GM21737 (cell line): ENCODE results near the gene CKMT1B.
A peak's percentile ranks its signal among the peaks of the same experiment; 100 is the strongest.
"Not testable (repeated sequence)": the region's sequence is repeated elsewhere in the genome, so short reads cannot be mapped to it uniquely, and the experiment has no call there.

ENCODE experiments used
- ATAC-seq: cut with Tn5 transposase; IDR thresholded peaks from one replicate; pipeline ENCODE4 v1.9.1; 2021; ENCODE audit warnings: mild to moderate bottlenecking, moderate library complexity; ENCODE audit not compliant: unreplicated experiment

CKMT1B gene

DNA sequence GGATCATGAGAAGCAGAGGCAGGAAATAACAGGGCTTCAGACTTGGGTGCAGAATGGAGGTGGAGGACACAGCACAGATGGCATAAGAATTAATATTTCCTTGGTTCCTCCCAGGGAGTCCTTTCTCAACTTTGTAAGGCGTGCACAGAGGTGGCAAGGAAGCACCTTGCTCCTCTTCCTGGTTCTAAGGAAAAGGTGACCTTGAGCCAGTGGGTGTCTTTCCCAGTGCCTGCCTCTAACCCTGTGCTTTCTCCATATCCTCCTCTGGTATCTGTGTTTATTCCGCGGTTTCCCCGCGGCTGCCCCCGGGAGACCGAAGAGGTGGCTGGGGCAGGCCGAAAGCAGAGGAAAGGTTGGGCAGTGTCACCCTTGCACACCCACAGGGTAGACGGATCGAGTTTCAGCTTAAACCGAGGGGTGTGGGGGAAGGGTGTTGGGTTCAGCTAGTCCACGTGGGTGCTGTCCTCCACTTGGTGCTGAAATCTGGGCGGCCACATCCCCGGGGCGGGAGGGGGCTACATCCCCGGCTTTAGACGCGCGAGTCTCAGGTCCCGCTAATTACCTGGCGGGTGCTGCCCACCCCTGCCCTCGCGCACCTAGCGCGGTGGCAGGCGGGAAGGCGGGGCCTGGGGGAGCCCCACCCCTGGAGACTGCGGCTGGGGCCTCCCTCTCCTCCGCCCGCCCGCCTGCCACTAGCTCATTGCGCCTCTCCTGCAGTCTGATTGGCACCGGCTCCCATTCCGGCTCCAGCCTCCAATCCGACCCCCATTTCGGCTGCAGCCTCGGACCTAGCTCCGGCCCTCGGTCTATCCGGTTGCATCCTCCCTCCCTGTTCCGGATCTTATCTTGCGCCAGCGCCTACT, at the start of gene CKMT1B:
TSS of gene CKMT1B (plus strand) at position 700 of the 863 bp plus-strand sequence. CDS start 192 bp downstream, outside the sequence.
- not testable (repeated sequence) for ATAC-seq

- ATAC-seq, result no peak
These were observed 49.6 kb upstream of the CKMT1B start for GRCh38 chr15:43544266-43544665.

GRCh38 chr15:43545426-43545825, 48.4 kb upstream of the CKMT1B start:
- ATAC-seq, result no peak

GRCh38 chr15:43547539-43547938, 46.3 kb upstream of the CKMT1B start:
- no peak for ATAC-seq

DNA sequence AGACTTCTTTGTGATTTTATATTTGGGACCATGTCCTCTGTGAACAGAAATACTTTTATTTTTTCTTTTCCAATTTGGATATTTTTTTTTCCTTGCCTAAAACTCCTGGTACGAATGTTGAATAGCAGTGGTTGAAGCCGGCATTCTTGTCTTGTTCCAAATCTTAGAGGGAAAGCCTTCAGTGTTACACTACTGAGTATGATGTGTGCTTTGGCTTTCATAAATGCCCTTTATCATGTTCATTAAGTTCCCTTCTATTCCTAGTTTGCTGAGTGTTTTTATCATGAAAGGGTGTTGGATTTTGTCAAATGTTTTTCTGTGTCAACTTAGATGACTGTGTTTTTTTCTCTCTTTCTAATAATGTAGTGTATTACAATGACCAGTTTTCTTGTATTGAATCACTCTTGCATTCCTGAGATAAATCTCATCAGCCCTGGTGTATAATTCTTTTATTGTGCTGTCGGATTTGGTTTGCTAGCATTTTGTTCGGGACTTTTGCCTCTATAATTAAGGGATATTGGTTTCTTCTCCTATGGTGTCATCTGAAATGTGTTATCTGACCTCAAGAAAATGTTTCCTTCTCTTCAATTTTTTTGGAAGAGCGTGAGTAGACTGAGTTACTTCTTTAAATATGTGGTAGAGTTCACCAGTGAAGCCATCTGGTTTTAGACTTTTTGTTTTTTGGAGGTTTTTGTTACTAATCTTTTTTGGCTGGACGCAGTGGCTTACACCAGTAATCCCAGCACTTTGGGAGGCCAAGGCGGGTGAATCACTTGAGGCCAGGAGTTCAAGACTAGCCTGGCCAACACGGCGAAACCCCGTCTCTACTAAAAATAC, 43.1 kb upstream of the CKMT1B start:
- ATAC-seq, result no peak

DNA sequence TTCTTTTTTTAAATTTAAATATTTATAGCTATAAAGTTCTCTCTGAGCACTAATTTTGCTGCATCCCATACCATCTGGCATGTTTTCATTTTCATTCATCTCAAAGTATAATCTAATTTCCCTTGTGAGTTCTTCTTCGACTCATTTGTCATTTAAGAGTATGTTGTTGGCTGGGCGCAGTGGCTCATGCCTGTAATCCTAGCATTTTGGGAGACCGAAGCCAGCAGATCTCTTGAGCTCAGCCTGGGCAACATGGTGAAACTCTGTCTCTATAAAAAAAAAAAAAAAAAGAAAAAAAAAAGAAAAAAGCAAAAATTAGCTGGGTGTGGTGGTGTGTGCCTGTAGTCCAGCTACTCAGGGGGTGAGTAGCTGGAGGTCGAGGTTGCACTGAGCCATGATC, 41.6 kb upstream of the CKMT1B start:
- ATAC-seq, result no peak

DNA sequence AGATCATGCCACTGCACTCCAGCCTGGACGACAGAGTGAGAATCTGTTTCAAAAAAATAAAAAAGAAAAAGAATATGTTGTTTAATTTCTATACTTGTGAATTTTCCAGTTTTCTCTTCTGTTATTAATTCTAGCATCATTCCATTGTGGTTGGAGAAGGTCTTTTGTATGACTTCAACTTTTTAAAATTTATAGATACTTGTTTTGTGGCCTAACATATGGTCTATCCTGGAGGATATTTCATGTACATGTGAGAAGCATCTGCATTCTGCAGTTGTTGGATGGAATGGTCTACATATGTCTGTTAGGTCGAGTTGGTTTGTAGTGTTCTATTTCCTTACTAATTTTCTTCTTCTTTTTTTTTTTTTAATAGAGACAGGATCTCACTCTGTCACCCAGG, 40.8 kb upstream of the CKMT1B start:
- no peak for ATAC-seq

DNA sequence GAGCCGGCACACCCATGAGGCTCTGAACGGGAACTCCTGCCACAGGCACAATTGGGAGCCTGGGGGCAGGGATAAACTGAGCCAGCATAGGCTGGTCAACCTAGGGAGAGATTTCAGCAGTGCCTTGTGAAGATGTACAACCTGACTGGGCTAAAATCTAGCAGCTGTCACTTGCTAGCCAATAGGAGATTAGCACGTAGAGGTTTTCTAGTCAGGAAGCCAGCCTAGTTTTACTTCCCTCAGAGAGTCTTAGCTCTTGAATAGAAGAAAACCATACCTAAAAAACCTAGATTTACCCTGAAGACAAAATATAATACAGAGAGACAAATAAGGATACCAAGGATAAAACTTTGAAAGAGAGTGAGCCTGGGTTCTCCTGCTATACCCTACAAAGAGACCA, 31.1 kb upstream of the CKMT1B start:
- ATAC-seq, result not testable (repeated sequence)

- ATAC-seq, result not testable (repeated sequence)
These were observed 30.0 kb upstream of the CKMT1B start for GRCh38 chr15:43563793-43564192.

DNA sequence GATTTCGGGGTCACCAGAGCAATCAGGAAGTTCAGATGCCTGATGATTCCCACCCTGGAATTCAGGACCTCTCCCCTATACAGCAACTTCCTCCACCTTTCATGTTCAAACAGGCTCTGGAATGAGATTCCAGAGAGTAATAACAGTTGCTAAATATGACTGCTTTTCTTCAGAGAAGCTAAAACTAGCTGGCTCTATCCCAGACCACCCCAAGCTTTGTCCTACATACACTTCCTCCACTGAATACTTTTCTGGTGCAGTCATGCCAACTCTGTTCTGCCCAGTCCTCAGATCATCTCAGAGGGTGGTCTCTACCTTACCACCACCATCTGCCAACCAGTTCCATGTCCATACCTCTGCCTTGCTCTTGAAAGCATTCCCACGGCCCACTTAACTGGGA, 27.2 kb upstream of the CKMT1B start:
- not testable (repeated sequence) for ATAC-seq

- ATAC-seq, result not testable (repeated sequence)
These were observed 19.2 kb upstream of the CKMT1B start for GRCh38 chr15:43574607-43575006.

GRCh38 chr15:43589778-43590466, 3.9 kb upstream of the CKMT1B start, which contains the start of gene PPIP5K1:
Gene PPIP5K1 (minus strand): TSS chr15:43590208. CDS start chr15:43584504, 5,704 bp downstream.
- ATAC-seq, result peak; percentile 98

GRCh38 chr15:43592841-43593240, 986 bp upstream of the CKMT1B start:
- ATAC-seq, result not testable (repeated sequence)

GRCh38 chr15:43599131-43599530, 5.3 kb downstream of the CKMT1B start:
- ATAC-seq, result not testable (repeated sequence)

- ATAC-seq, result not testable (repeated sequence)
These were observed 6.4 kb downstream of the CKMT1B start for GRCh38 chr15:43600200-43600599.

GRCh38 chr15:43602233-43602632, 8.4 kb downstream of the CKMT1B start:
- not testable (repeated sequence) for ATAC-seq

DNA sequence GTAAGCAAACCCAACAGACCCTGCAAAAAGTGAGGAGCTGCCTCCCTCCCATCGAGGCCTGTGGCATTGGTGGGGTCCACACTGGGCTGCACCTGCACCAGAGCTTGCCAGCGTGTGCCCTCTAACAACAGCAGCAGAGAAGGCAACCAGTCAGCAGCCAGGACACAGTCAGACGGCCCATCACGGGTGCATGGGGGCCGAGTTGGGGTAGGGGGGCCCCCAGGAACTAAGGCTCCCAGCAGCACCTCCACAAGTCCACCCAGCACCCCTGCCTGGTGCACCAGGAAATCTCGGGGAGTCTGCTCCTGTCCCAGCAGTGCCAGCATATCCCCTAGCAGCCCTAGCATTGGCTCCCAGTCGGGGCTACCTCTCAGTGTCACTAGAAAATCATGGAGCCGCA, 23.9 kb downstream of the CKMT1B start:
- not testable (repeated sequence) for ATAC-seq

DNA sequence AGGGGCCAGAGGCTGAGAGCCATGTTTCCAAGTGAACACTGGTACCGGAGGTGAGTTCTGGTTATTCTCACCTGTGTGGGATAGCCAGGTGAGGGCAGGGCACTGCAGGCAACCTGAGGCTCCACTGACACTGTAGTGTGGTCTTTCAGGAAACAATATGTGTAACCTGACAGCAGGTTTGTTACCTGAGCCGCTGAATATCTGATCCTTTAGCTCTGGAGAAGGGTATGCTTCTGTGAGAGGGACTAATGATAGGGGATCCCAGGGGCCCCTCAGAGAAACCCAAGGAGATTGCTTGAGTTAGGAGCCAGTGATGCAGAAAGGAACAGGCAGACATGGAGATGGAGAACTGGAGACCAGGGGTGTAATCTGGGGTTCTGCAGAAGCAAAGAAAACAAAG, 24.9 kb downstream of the CKMT1B start, which contains the start of gene STRC:
TSS of gene STRC (minus strand) at position 101 of the 400 bp plus-strand sequence. CDS start at position 23, 78 bp downstream.
- ATAC-seq, result not testable (repeated sequence)

GRCh38 chr15:43622068-43622799, 28.4 kb downstream of the CKMT1B start:
- not testable (repeated sequence) for ATAC-seq

- ATAC-seq, result no peak
These were observed 31.3 kb downstream of the CKMT1B start for GRCh38 chr15:43625106-43625505.
